Ascending aorta (tissue), 2 donors: ENCODE results near the gene NCBP2L. TPM values are rescaled to one million over a fixed set of nuclear protein-coding genes. Genes with fewer than 3 reads are reported as not detected.

Source experiments
- DNase-seq, 2 donors: peaks; one replicate each; pipeline ENCODE4 v3.0.0-alpha.2; 2019; ENCODE audit warnings: low spot score in 2 of 2
- H3K27ac ChIP-seq, 2 donors: fragments of 200-600 bp; sonication (generic); one replicate each; pipeline ENCODE4 v1.5.1; 2016 to 2017; ENCODE audit warnings: mild to moderate bottlenecking in 1 of 2
- H3K27me3 ChIP-seq: fragments of 200-600 bp; sonication (generic); one replicate; pipeline ENCODE4 v1.5.1; 2017
- H3K36me3 ChIP-seq, 2 donors: fragments of 200-600 bp; sonication (generic); one replicate each; pipeline ENCODE4 v1.5.1; 2016
- H3K4me1 ChIP-seq, 2 donors: fragments of 200-600 bp; sonication (generic); one replicate each; pipeline ENCODE4 v1.5.1; 2016 to 2017; ENCODE audit warnings: mild to moderate bottlenecking in 1 of 2
- H3K4me3 ChIP-seq, 2 donors: fragments of 200-600 bp; sonication (generic); one replicate each; pipeline ENCODE4 v1.5.1; 2016 to 2017; ENCODE audit warnings: mild to moderate bottlenecking in 1 of 2
- H3K9me3 ChIP-seq, 2 donors: fragments of 200-600 bp; sonication (generic); one replicate each; pipeline ENCODE4 v1.5.1; 2016
- intact Hi-C: fragments of 100-400 bp; cut with DNase I; formaldehyde crosslinking; loops from one replicate; pipeline ENCODE4 v1.15.1; 2023
- total RNA-seq: library from RNA; depleted of rRNA; stranded (reverse); fragments of >200 nt; gene quantifications from one replicate; pipeline ENCODE4 v1.1.0, GENCODE V29; 2016
- TF ChIP-seq, protein P1 (sequence below), 3 experiments: fragments of 200-600 bp in 2 of 3; fragments of 450-650 bp in 1 of 3; sonication (generic) in 2 of 3; IDR thresholded peaks; one replicate each; pipeline ENCODE4 v1.5.1; 2016 to 2019; ENCODE audit warnings: antibody characterized with exemption in 3 of 3, mild to moderate bottlenecking in 1 of 3, moderate library complexity in 1 of 3

The NCBP2L gene
- total RNA-seq, result not detected

DNA sequence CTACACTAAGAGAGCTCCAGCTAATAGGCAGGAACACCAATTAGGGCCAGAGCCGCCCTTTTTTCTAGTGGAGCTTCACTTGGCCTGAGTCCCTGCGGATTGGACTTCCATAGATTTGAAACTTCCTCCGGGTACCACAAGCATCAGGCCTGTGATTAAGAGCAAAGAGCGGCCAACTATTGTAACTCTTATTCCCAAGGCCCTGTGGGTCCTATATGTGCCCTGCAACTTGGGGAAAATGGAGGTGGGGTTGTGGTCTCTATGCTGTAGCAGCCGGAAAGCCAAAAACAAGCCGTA, at the start of gene NCBP2L:
NCBP2L (plus strand) TSS at position 198 of the 297 bp plus-strand sequence. CDS start 16,488 bp downstream, outside the sequence.
- Histone ChIP-seq H3K4me3 (peak within 1 kb of the TSS; percentile 44 to 81), H3K36me3 (no peaks in the 10 kb centered on the region), H3K9me3 (no peaks in the 10 kb centered on the region), H3K27ac (peak within 1 kb of the TSS; percentile 82 to 88), H3K27me3 (no peaks in the 10 kb centered on the region), H3K4me1 (no peaks in the 10 kb centered on the region)
- no peak for DNase-seq
- intact Hi-C loops, result loop anchor here (1.0 to 5.0 kb wide), 5 partner anchors 45 to 118 kb away; partner anchors contain the start of gene MID2
- TF ChIP-seq, protein P1, sequence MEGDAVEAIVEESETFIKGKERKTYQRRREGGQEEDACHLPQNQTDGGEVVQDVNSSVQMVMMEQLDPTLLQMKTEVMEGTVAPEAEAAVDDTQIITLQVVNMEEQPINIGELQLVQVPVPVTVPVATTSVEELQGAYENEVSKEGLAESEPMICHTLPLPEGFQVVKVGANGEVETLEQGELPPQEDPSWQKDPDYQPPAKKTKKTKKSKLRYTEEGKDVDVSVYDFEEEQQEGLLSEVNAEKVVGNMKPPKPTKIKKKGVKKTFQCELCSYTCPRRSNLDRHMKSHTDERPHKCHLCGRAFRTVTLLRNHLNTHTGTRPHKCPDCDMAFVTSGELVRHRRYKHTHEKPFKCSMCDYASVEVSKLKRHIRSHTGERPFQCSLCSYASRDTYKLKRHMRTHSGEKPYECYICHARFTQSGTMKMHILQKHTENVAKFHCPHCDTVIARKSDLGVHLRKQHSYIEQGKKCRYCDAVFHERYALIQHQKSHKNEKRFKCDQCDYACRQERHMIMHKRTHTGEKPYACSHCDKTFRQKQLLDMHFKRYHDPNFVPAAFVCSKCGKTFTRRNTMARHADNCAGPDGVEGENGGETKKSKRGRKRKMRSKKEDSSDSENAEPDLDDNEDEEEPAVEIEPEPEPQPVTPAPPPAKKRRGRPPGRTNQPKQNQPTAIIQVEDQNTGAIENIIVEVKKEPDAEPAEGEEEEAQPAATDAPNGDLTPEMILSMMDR (IDR thresholded peaks at IDR 0.05), result no peak

DNA sequence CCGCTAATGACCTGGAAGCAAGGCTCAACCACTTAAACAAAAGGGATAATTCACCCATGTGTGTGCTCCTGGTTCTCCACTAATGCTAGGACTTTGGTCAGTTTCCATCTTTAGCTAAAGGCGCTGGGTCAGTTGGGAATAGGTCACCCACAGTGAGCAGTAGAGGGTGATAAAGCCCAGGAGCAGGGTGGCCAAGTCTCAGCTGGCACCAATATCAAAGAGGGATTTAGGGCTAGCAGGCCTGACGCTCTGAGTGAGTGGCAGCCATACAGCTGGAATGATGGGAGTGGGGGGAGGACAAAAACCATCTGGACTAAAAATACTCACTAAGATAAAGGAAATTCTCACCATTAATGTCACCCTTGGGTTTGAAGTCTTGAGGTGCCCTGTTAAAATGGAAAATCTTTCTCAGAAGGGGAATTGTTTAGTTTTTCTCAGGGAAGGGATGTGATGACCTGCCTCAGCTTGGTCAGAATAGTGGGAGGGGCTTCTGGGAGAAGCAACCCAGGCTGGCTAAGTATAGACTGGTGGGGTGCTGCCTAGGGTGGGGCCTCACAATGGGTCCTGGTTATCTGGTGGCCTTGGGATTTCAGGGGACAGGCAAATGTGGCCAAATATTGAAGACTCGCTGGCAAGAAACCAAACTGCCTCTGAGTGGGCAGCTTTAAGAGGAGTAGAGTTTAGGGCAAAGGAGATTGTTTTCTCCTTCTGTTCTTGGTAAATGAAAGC, 49.0 kb upstream of the NCBP2L start:
- Histone ChIP-seq H3K27ac (peak overlapping the region; percentile 76 to 82), H3K36me3 (no peaks in the 10 kb centered on the region), H3K4me1 (peaks cover 0 to 31% of the 10 kb centered on the region in 2 donors), H3K27me3 (no peaks in the 10 kb centered on the region), H3K4me3 (no peak overlapping the region), H3K9me3 (no peaks in the 10 kb centered on the region)
- TF ChIP-seq, protein P1 (IDR thresholded peaks at IDR 0.05), result no peak
- no peak for DNase-seq
- intact Hi-C loops, result no loop called here

DNA sequence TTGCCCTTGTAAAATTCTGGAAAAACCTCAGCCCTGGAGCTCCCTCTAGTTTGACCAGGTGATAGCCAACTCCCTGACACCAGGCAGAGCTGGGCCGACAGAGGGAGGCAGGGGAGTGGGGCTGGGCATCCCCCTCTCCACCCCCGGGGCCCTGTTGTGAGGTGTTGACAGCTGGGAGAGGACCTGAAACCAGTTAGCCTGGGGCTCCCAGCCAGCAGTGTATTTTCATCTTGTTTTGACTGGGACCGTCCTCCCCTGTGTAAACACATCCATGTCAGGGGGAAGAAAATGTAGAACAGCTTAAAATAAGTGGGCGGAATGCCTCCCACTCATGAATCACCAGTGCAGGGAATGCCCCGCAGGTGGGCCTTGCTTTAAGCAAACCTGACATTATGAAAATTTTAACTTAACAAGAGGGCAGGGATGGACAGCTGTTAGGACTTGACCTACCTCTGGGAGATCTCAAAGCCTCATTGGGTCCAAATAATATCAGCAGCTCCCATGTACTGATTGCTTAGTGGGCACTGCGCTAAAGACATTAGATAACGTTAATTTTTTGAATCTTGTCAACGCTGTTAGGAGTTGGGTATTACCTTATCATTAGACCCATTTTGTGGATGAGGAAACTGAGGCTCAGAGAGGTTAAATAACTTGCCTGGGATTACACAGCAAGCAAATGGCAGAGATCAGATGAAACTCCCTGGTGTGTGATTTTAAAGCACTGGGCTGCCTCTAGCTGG, 47.8 kb upstream of the NCBP2L start:
- Histone ChIP-seq H3K27me3 (no peaks in the 10 kb centered on the region), H3K4me3 (no peak overlapping the region), H3K27ac (peak overlapping the region; percentile 76 to 82), H3K4me1 (peaks cover 0 to 31% of the 10 kb centered on the region in 2 donors), H3K36me3 (no peaks in the 10 kb centered on the region), H3K9me3 (no peaks in the 10 kb centered on the region)
- no peak for DNase-seq
- intact Hi-C loops, result no loop called here
- TF ChIP-seq, protein P1 (IDR thresholded peaks at IDR 0.05), result peak in 1 of 3 experiments; percentile 4

DNA sequence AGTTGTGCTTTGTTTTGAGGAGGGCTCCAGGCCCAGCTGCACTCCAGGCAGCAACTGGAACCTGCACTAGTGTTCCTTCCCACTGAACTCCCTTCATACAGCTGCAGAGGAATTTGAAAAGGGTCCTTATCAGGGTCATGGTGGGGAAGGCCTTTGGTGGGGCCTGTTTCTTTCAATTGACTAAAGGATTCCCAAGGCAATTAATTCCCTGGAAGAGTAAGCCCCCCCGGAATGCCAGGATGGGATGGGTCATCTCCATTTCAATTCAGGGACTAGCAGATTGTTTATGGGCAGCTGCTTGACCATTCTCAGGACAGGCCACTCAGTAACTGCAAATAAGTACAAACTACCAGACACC, 47.3 kb upstream of the NCBP2L start:
- H3K4me3 ChIP-seq, result no peak overlapping the region
- intact Hi-C loops, result no loop called here
- H3K4me1 ChIP-seq, result peaks cover 0 to 31% of the 10 kb centered on the region in 2 donors
- H3K9me3 ChIP-seq, result no peaks in the 10 kb centered on the region
- DNase-seq, result no peak
- H3K36me3 ChIP-seq, result no peaks in the 10 kb centered on the region
- TF ChIP-seq, protein P1 (IDR thresholded peaks at IDR 0.05), result no peak
- no peaks in the 10 kb centered on the region for H3K27me3 ChIP-seq
- peak overlapping the region; percentile 76 to 82 for H3K27ac ChIP-seq

DNA sequence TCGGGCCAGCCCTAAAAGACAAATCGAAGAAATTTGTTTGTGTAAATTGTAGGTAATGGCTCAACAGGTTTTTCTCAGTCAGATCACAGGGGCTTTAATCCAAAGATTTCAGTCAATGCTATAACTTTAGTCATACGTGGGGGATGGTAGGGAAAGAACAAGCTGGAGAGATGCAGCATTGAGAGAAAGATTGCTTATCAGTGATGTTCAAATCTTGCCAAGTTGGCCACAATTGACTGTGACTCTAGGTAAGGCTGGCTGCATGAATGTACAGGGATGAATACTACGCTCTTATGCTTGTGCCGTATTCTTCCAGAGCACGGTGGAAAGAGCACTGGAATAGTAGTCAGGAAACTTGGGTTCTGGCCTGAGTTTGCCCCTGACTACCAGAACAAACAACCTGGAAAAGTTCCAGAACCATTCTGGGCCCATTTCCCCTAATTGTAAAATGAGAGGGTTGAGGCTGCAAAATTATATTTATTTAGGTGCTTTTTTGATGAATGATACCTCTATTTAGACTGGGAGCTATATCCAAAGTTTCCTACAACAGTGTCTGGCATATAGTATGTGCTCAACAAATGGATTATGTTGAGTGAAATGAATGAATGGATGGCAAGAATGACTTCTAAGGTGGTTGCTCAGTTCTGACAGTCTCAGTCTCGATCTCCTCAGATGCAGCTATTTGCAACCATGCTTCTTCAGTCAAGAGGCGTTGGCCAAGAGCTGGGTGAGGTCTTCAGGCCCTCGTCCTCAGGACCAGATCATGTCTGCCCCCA, 46.4 kb upstream of the NCBP2L start:
- Histone ChIP-seq H3K27ac (peak overlapping the region; percentile 76 to 82), H3K4me3 (no peak overlapping the region), H3K36me3 (no peaks in the 10 kb centered on the region), H3K4me1 (peaks cover 0 to 31% of the 10 kb centered on the region in 2 donors), H3K9me3 (no peaks in the 10 kb centered on the region), H3K27me3 (no peaks in the 10 kb centered on the region)
- DNase-seq, result no peak
- TF ChIP-seq, protein P1 (IDR thresholded peaks at IDR 0.05), result no peak
- intact Hi-C loops, result no loop called here
